Inflammatory macrophage treated with lipopolysaccharide for 4 hours (primary cell): Measurements from ENCODE around the gene INHA.

Experiments used
- DNase-seq: peaks from one replicate; pipeline ENCODE4 v3.0.0-alpha.2; 2020

Gene INHA

GRCh38 chr2:219540784-219541504, 31.2 kb upstream of the INHA start:
- DNase-seq: no peak

GRCh38 chr2:219541611-219542180, 30.4 kb upstream of the INHA start:
- peak; percentile 52 for DNase-seq

GRCh38 chr2:219542931-219543595, 29.0 kb upstream of the INHA start:
- DNase-seq: no peak

GRCh38 chr2:219543596-219544358, 28.3 kb upstream of the INHA start, which contains the start of the genes CHPF and TMEM198:
Gene CHPF, minus strand, starts transcription at chr2:219543809. Its CDS starts 271 bp downstream, at chr2:219543538.
Gene TMEM198, plus strand, starts transcription at chr2:219544028. Its CDS starts 700 bp downstream, at chr2:219544728.
- peak; percentile 92 for DNase-seq

GRCh38 chr2:219544567-219544966, 27.5 kb upstream of the INHA start:
- no peak for DNase-seq

GRCh38 chr2:219545295-219545942, 26.7 kb upstream of the INHA start:
- DNase-seq: no peak

- no peak for DNase-seq
Observed at GRCh38 chr2:219545943-219546352, 26.2 kb upstream of the INHA start.

- no peak for DNase-seq
Observed at GRCh38 chr2:219547621-219548020, 24.5 kb upstream of the INHA start.

GRCh38 chr2:219548990-219549389, 23.1 kb upstream of the INHA start:
- no peak for DNase-seq

GRCh38 chr2:219549619-219550018, 22.5 kb upstream of the INHA start:
- no peak for DNase-seq

- no peak for DNase-seq
Observed at GRCh38 chr2:219551441-219552381, 20.4 kb upstream of the INHA start.

GRCh38 chr2:219552382-219553167, 19.5 kb upstream of the INHA start:
- peak; percentile 79 for DNase-seq

GRCh38 chr2:219553168-219553417, 19.0 kb upstream of the INHA start:
- DNase-seq: no peak

GRCh38 chr2:219553463-219553963, 18.6 kb upstream of the INHA start:
- no peak for DNase-seq

GRCh38 chr2:219554350-219554749, 17.8 kb upstream of the INHA start:
- DNase-seq: no peak

- no peak for DNase-seq
Observed at GRCh38 chr2:219555956-219556355, 16.2 kb upstream of the INHA start.

- DNase-seq: no peak
Observed at GRCh38 chr2:219556413-219556812, 15.7 kb upstream of the INHA start.

- DNase-seq: no peak
Observed at GRCh38 chr2:219557320-219557719, 14.8 kb upstream of the INHA start.

- DNase-seq: no peak
Observed at GRCh38 chr2:219557791-219558785, 14.0 kb upstream of the INHA start.
